Cardiac muscle cell (in vitro differentiated cells and primary cell): ENCODE measurements around the gene PRKG1. TPM values are rescaled to one million over a fixed set of nuclear protein-coding genes. Genes with fewer than 3 reads are reported as not detected.

Experiments used
- DNase-seq, 2 donors: peaks; one replicate each; pipeline versions ENCODE4 v3.0.0 to v3.0.0-alpha.2; 2010 to 2017; ENCODE audit warnings: low read depth in 1 of 2, low spot score in 1 of 2
- H3K27ac ChIP-seq: fragments of 200-600 bp; sonication (generic); 2 replicates; pipeline ENCODE4 v1.5.1; 2016
- H3K27me3 ChIP-seq: fragments of 200-600 bp; sonication (generic); 2 replicates; pipeline ENCODE4 v1.6.0; 2016; ENCODE audit warnings: control low read depth
- H3K36me3 ChIP-seq: fragments of 200-600 bp; sonication (generic); 2 replicates; pipeline ENCODE4 v1.5.1; 2016; ENCODE audit warnings: control low read depth
- H3K4me1 ChIP-seq: fragments of 200-600 bp; sonication (generic); 2 replicates; pipeline ENCODE4 v1.8.1; 2017; ENCODE audit warnings: low read depth, mild to moderate bottlenecking, mixed run types
- H3K4me3 ChIP-seq: fragments of 200-600 bp; sonication (generic); 2 replicates; pipeline ENCODE4 v1.5.1; 2016; ENCODE audit warnings: mild to moderate bottlenecking
- H3K9me3 ChIP-seq: fragments of 200-600 bp; sonication (generic); 2 replicates; pipeline ENCODE4 v1.5.1; 2017; ENCODE audit warnings: low read depth, mild to moderate bottlenecking, control low read depth
- CTCF ChIP-seq: IDR thresholded peaks from 2 replicates; pipeline ENCODE4 v1.5.1; 2012; ENCODE audit warnings: low read depth, mild to moderate bottlenecking, low read length
- polyA plus RNA-seq: library from polyadenylated mRNA; unstranded; fragments of >200 nt; fragmentation: Nextera tagmentation; extraction: Ambion mirVana; gene quantifications from 2 replicates; pipeline ENCODE4 v1.2.1, GENCODE V29; 2016
- total RNA-seq: library from RNA; depleted of rRNA; stranded (reverse); fragments of >200 nt; gene quantifications from 2 replicates; pipeline ENCODE4 v1.2.3, GENCODE V29; 2016

The PRKG1 gene
- total and polyA plus RNA-seq, 2 experiments from 2014 or later: 2.9 to 13.3 TPM

GRCh38 chr10:51638211-51638610 is 563.9 kb downstream of the PRKG1 start:
- no peaks in the 10 kb centered on the region for H3K36me3 ChIP-seq
- no peaks in the 10 kb centered on the region for H3K9me3 ChIP-seq
- H3K27me3 ChIP-seq: no peaks in the 10 kb centered on the region
- no peak overlapping the region for H3K4me3 ChIP-seq
- DNase-seq: no peak
- H3K27ac ChIP-seq: no peak overlapping the region
- no peak for TF ChIP-seq CTCF
- H3K4me1 ChIP-seq: no peaks in the 10 kb centered on the region

GRCh38 chr10:51638737-51639136 is 564.5 kb downstream of the PRKG1 start:
- Histone ChIP-seq H3K4me3 (no peak overlapping the region), H3K36me3 (no peaks in the 10 kb centered on the region), H3K4me1 (no peaks in the 10 kb centered on the region), H3K27me3 (no peaks in the 10 kb centered on the region), H3K9me3 (no peaks in the 10 kb centered on the region), H3K27ac (no peak overlapping the region)
- TF ChIP-seq CTCF: no peak
- no peak for DNase-seq

GRCh38 chr10:51640120-51640819 is 566.0 kb downstream of the PRKG1 start:
- TF ChIP-seq CTCF: no peak
- Histone ChIP-seq H3K27me3 (no peaks in the 10 kb centered on the region), H3K27ac (no peak overlapping the region), H3K36me3 (no peaks in the 10 kb centered on the region), H3K4me1 (no peaks in the 10 kb centered on the region), H3K4me3 (no peak overlapping the region), H3K9me3 (no peaks in the 10 kb centered on the region)
- no peak for DNase-seq

GRCh38 chr10:51642581-51642980 is 568.3 kb downstream of the PRKG1 start:
- H3K9me3 ChIP-seq: no peaks in the 10 kb centered on the region
- H3K36me3 ChIP-seq: no peaks in the 10 kb centered on the region
- TF ChIP-seq CTCF: no peak
- DNase-seq: no peak
- no peaks in the 10 kb centered on the region for H3K27me3 ChIP-seq
- no peaks in the 10 kb centered on the region for H3K4me1 ChIP-seq
- H3K27ac ChIP-seq: no peak overlapping the region
- H3K4me3 ChIP-seq: no peak overlapping the region

- H3K36me3 ChIP-seq: no peaks in the 10 kb centered on the region
- H3K27me3 ChIP-seq: no peaks in the 10 kb centered on the region
- no peak overlapping the region for H3K4me3 ChIP-seq
- H3K4me1 ChIP-seq: no peaks in the 10 kb centered on the region
- no peak overlapping the region for H3K27ac ChIP-seq
- no peak for TF ChIP-seq CTCF
- peak in 1 of 2 donors; percentile 14 for DNase-seq
- no peaks in the 10 kb centered on the region for H3K9me3 ChIP-seq
Observed at GRCh38 chr10:51643734-51644133, 569.4 kb downstream of the PRKG1 start.
